ENCODE results near the gene CPT1C. TPM values are rescaled to one million over a fixed set of nuclear protein-coding genes. Genes with fewer than 3 reads are reported as not detected.
"Not testable (repeated sequence)": the region's sequence is repeated elsewhere in the genome, so short reads cannot be mapped to it uniquely, and the experiment has no call there.

Gene CPT1C
- total and polyA plus RNA-seq, 2 donors (not counting 1 experiment from before 2014, with no cell fraction given): 0.30 to 1.7 TPM

DNA sequence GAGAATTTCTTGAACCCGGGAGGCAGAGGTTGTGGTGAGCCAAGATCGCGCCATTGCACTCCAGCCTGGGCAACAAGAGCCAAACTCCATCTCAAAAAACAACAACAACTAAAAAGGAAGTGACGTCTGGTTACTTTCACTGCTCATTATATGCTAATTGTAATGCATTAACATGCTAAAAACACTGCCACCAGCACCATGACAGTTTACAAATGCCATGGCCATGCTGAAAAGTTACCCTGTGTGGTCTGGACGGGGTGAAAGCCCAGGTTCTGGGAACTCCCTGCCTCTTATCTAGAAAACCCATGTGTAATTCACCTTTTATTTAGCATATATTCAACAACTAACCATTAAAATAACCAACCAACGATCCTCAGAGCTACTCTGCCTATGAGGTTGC, 28.1 kb downstream of the CPT1C start:
- ATAC-seq (ENCODE audit: low read depth) (no peak), DNase-seq (no peak)
- POLR2A ChIA-PET: no interaction called here

DNA sequence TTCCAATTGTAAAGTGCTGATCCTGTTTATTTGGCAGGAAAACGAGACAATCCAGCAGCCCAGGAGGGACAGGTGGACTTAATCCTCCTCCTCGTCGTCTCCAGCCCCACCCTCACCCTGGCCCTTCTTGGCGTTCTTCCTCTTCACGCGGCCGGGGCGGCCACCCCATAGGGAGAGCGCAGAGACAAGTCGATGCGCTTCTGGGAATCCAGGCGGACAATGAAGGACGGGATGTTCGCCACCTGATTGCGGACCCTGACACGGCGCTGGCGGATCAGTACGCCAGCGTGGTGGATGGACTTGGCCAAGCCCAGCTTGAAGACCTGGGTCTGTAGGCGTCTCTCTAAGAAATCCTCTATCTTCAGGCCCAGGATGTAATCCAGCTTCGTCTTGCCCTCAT, 28.5 kb downstream of the CPT1C start:
- DNase-seq; intact Hi-C loops (cut with micrococcal nuclease); H2AFZ ChIP-seq (ENCODE audit: insufficient read depth, low read depth, low read length, poor library complexity, severe bottlenecking); H3K27ac ChIP-seq (ENCODE audit: low read length in 2 of 2); H3K27ac Mint-ChIP-seq; H4K20me1 ChIP-seq (ENCODE audit: control insufficient read depth, insufficient read depth, low read length, poor library complexity, severe bottlenecking); CTCF ChIA-PET; H3K9me3 Mint-ChIP-seq (ENCODE audit: insufficient read depth); ATAC-seq (ENCODE audit: low read depth); POLR2A ChIA-PET; H3K27me3 Mint-ChIP-seq; H3K4me3 Mint-ChIP-seq; H3K4me2 ChIP-seq (replicated peaks; ENCODE audit: low read depth, low read length, poor library complexity, severe bottlenecking); H3K27me3 ChIP-seq (replicated peaks in 1 of 4; ENCODE audit: control extremely low read depth in 1 of 4, control insufficient read depth in 3 of 4, insufficient read depth in 4 of 4, low read length in 3 of 4); H3K36me3 ChIP-seq (replicated peaks in 1 of 2; ENCODE audit: control extremely low read depth in 1 of 2, control insufficient read depth in 1 of 2, extremely low read depth in 1 of 2, insufficient read depth in 2 of 2, low read length in 1 of 2); H3K9ac ChIP-seq (ENCODE audit: low read length); H3K79me2 ChIP-seq (ENCODE audit: control insufficient read depth, insufficient read depth, low read length); H3K4me3 ChIP-seq (ENCODE audit: control extremely low read depth in 1 of 5, extremely low read depth in 1 of 5, insufficient read depth in 1 of 5, low read depth in 2 of 5, low read length in 4 of 5): not testable (repeated sequence)
- 93% methylated on average over 20 of the region's 22 CpGs for WGBS (ENCODE audit: insufficient coverage)
- Histone ChIP-seq H3K4me1 (ENCODE audit: control insufficient read depth in 2 of 2, insufficient read depth in 2 of 2, low read length in 2 of 2) (peaks cover 4 to 11% of the 10 kb centered on the region in 2 donors), H3K9me3 (ENCODE audit: control extremely low read depth in 1 of 3, control insufficient read depth in 2 of 3, insufficient read depth in 1 of 3, low read length in 2 of 3) (peaks cover 0 to 13% (median 0%) of the 10 kb centered on the region in 3 donors)
- H3K4me1 Mint-ChIP-seq: peaks cover 12% of the 10 kb centered on the region

More for the DNA sequence above, 28.1 kb downstream of the CPT1C start:
- Histone ChIP-seq H3K4me2 (replicated peaks; ENCODE audit: low read depth, low read length, poor library complexity, severe bottlenecking) (no peak overlapping the region), H3K9me3 (ENCODE audit: control extremely low read depth in 1 of 3, control insufficient read depth in 2 of 3, insufficient read depth in 1 of 3, low read length in 2 of 3) (peaks cover 0 to 13% (median 0%) of the 10 kb centered on the region in 3 donors), H3K27ac (ENCODE audit: low read length in 2 of 2) (no peak overlapping the region), H3K4me1 (ENCODE audit: control insufficient read depth in 2 of 2, insufficient read depth in 2 of 2, low read length in 2 of 2) (peaks cover 4 to 11% of the 10 kb centered on the region in 2 donors), H3K9ac (ENCODE audit: low read length) (no peak overlapping the region), H2AFZ (ENCODE audit: insufficient read depth, low read depth, low read length, poor library complexity, severe bottlenecking) (no peak overlapping the region), H3K27me3 (replicated peaks in 1 of 4; ENCODE audit: control extremely low read depth in 1 of 4, control insufficient read depth in 3 of 4, insufficient read depth in 4 of 4, low read length in 3 of 4) (no peaks in the 10 kb centered on the region), H3K36me3 (replicated peaks in 1 of 2; ENCODE audit: control extremely low read depth in 1 of 2, control insufficient read depth in 1 of 2, extremely low read depth in 1 of 2, insufficient read depth in 2 of 2, low read length in 1 of 2) (no peaks in the 10 kb centered on the region), H3K4me3 (ENCODE audit: control extremely low read depth in 1 of 5, extremely low read depth in 1 of 5, insufficient read depth in 1 of 5, low read depth in 2 of 5, low read length in 4 of 5) (no peak overlapping the region), H3K79me2 (ENCODE audit: control insufficient read depth, insufficient read depth, low read length) (no peaks in the 10 kb centered on the region), H4K20me1 (ENCODE audit: control insufficient read depth, insufficient read depth, low read length, poor library complexity, severe bottlenecking) (no peaks in the 10 kb centered on the region)
- peaks cover 12% of the 10 kb centered on the region for H3K4me1 Mint-ChIP-seq
- intact Hi-C loops (cut with micrococcal nuclease): no loop called here
- TF ChIP-seq CTCF (IDR thresholded peaks at IDR 0.05) (no peak), EZH2 (IDR thresholded peaks at IDR 0.05; ENCODE audit: borderline replicate concordance, insufficient read depth, low read depth, low read length, poor library complexity, severe bottlenecking) (no peak)
- CTCF ChIA-PET: no interaction called here
- H3K9me3 Mint-ChIP-seq (ENCODE audit: insufficient read depth): no peaks in the 10 kb centered on the region
- 77% methylated on average over 6 of the region's 6 CpGs for WGBS (ENCODE audit: insufficient coverage)
- no peak overlapping the region for H3K4me3 Mint-ChIP-seq
- peak overlapping the region; percentile 15 for H3K27ac Mint-ChIP-seq
- no peaks in the 10 kb centered on the region for H3K27me3 Mint-ChIP-seq
